GM06990 (cell line): ENCODE measurements around the gene MAP7D2.

Experiments used
- DNase-seq: peaks from one replicate; pipeline ENCODE4 v3.0.0-alpha.2; 2011; ENCODE audit not compliant: insufficient read length; ENCODE audit errors: extremely low read depth
- H3K27me3 ChIP-seq: replicated peaks from 2 replicates; pipeline ENCODE4 v1.6.0; 2011; ENCODE audit warnings: low read length; ENCODE audit not compliant: control insufficient read depth, insufficient read depth
- H3K36me3 ChIP-seq: 2 replicates; pipeline ENCODE4 v1.5.1; 2011; ENCODE audit warnings: low read length; ENCODE audit not compliant: control insufficient read depth, insufficient read depth
- H3K4me3 ChIP-seq: replicated peaks from 2 replicates; pipeline ENCODE4 v1.5.1; 2011; ENCODE audit warnings: low read depth, mild to moderate bottlenecking, control low read depth, low read length
- CTCF ChIP-seq: IDR thresholded peaks from 2 replicates; pipeline ENCODE4 v1.5.1; 2011; ENCODE audit warnings: low read length, control low read depth, mild to moderate bottlenecking, inconsistent platforms; ENCODE audit not compliant: insufficient read depth, poor library complexity, severe bottlenecking

The MAP7D2 gene

GRCh38 chrX:20144491-20144890 is 27.8 kb upstream of the MAP7D2 start:
- Histone ChIP-seq H3K36me3 (no peaks in the 10 kb centered on the region), H3K27me3 (no peaks in the 10 kb centered on the region), H3K4me3 (no peak overlapping the region)
- no peak for TF ChIP-seq CTCF
- DNase-seq: no peak

- Histone ChIP-seq H3K36me3 (no peaks in the 10 kb centered on the region; the same call in 1 of the 2 replicates), H3K4me3 (no peak overlapping the region), H3K27me3 (no peaks in the 10 kb centered on the region)
- DNase-seq: no peak
- TF ChIP-seq CTCF: no peak
These were observed 26.9 kb upstream of the MAP7D2 start for GRCh38 chrX:20143561-20143960.

GRCh38 chrX:20143111-20143510 is 26.4 kb upstream of the MAP7D2 start:
- H3K27me3 ChIP-seq: no peaks in the 10 kb centered on the region
- DNase-seq: no peak
- TF ChIP-seq CTCF: no peak
- H3K4me3 ChIP-seq: no peak overlapping the region
- peaks cover 1% of the 10 kb centered on the region; the same call in 1 of the 2 replicates for H3K36me3 ChIP-seq

GRCh38 chrX:20141281-20142220 is 24.8 kb upstream of the MAP7D2 start, which contains the start of gene EIF1AX:
Gene EIF1AX, minus strand, starts transcription at chrX:20141838. Its CDS starts 198 bp downstream, at chrX:20141640.
- Histone ChIP-seq H3K36me3 (peaks cover 4% of the 10 kb centered on the region), H3K27me3 (no peaks in the 10 kb centered on the region), H3K4me3 (peak within 1 kb of the TSS; percentile 98)
- TF ChIP-seq CTCF: no peak
- peak; percentile 99 for DNase-seq

- Histone ChIP-seq H3K4me3 (peak overlapping the region; percentile 98), H3K36me3 (peaks cover 5% of the 10 kb centered on the region), H3K27me3 (no peaks in the 10 kb centered on the region)
- no peak for TF ChIP-seq CTCF
- no peak for DNase-seq
These were observed 23.7 kb upstream of the MAP7D2 start for GRCh38 chrX:20140420-20140819.
